ENCODE data around the gene PEAK1.

The PEAK1 gene

DNA sequence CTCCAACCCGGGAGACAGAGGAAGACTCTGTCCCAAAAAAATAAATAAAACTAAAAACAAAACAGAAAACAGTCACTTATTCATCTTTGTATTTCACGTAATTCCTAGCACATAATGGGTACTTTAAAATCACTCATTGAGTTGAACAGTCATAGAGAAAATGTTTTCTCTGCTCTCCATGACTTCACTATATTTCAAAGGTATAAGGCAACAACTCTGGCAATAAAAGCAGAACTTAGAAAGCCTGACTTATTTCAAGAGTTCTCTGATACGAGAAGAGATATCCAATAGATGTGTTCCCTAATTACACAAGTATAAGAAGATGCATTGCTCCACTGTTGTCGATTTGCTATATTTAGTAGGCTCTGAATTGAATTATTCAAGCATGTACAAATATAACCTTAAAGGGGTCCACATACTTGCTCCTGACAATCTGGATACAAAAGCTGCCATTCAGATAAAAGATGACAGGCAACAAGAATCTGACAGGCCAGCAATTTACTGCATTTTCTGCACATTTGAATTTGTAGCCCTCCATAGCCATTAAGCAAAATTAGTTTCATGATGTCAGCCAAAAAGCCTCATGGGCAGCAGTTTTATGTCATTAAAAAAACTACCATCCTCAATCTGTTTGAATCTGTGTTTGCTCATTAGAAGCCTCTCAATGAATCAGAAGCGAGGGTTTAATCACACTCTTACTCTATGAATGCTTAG lies 47.9 kb downstream of the PEAK1 start:
- Histone ChIP-seq H3K27me3 (ENCODE audit: insufficient read depth, low read length) (no peaks in the 10 kb centered on the region), H3K9me3 (ENCODE audit: insufficient read depth, low read depth, low read length) (no peaks in the 10 kb centered on the region), H3K9ac (ENCODE audit: low read depth, low read length) (no peak overlapping the region), H3K36me3 (ENCODE audit: insufficient read depth, low read depth, low read length) (no peaks in the 10 kb centered on the region), H3K27ac (ENCODE audit: low read length) (no peak overlapping the region), H3K4me3 (ENCODE audit: low read length) (no peak overlapping the region), H3K4me1 (ENCODE audit: insufficient read depth, low read length) (0 out of 2 replicates have a peak, but pooled peaks cover 3% of the 10 kb centered on the region)

DNA sequence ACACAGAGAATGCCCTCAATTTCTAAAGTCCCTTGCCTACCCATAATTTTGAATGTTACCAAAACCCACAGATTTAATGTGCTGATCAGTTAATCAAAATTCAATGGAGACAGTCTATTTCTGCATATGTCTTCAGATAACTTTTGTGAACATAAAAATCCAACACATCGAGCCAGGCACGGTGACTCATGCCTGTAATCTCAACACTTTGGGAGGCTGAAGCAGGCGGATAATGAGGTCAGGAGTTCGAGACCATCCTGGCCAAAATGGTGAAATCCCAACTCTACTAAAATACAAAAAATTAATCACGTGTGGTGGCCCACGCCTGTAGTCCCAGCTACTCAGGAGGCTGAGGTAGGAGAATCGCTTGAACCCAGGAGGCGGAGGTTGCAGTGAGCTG lies 49.3 kb downstream of the PEAK1 start:
- H3K9me3 ChIP-seq (ENCODE audit: insufficient read depth, low read depth, low read length) = no peaks in the 10 kb centered on the region
- no peak overlapping the region for H3K4me3 ChIP-seq (ENCODE audit: low read length)
- H3K27ac ChIP-seq (ENCODE audit: low read length) = no peak overlapping the region
- H3K27me3 ChIP-seq (ENCODE audit: insufficient read depth, low read length) = no peaks in the 10 kb centered on the region
- H3K4me1 ChIP-seq (ENCODE audit: insufficient read depth, low read length) = 0 out of 2 replicates have a peak, but pooled peaks cover 3% of the 10 kb centered on the region
- H3K9ac ChIP-seq (ENCODE audit: low read depth, low read length) = no peak overlapping the region
- H3K36me3 ChIP-seq (ENCODE audit: insufficient read depth, low read depth, low read length) = no peaks in the 10 kb centered on the region

DNA sequence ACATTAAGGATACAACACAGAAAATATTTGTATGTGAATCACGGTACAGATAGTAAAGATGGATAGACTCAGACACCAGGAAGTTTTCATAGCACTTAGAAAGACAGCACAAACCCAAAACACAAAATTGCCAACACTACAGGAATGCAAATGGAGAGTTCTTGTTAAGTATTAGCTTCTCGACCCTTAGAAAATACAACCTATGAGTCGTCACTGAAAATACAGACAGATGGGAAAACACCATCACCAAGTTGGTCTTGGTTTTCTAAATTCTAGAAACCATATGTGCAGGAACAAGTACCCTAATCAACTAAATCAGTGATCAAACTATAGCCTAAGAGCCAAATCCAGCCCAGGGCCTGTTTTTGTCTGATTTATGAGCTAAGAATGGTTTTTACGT lies 50.7 kb downstream of the PEAK1 start:
- no peak overlapping the region for H3K9ac ChIP-seq (ENCODE audit: low read depth, low read length)
- H3K27me3 ChIP-seq (ENCODE audit: insufficient read depth, low read length) = no peaks in the 10 kb centered on the region
- H3K36me3 ChIP-seq (ENCODE audit: insufficient read depth, low read depth, low read length) = no peaks in the 10 kb centered on the region
- H3K27ac ChIP-seq (ENCODE audit: low read length) = no peak overlapping the region
- H3K4me3 ChIP-seq (ENCODE audit: low read length) = no peak overlapping the region
- no peaks in the 10 kb centered on the region for H3K9me3 ChIP-seq (ENCODE audit: insufficient read depth, low read depth, low read length)
- 0 out of 2 replicates have a peak, but pooled peaks cover 3% of the 10 kb centered on the region for H3K4me1 ChIP-seq (ENCODE audit: insufficient read depth, low read length)

DNA sequence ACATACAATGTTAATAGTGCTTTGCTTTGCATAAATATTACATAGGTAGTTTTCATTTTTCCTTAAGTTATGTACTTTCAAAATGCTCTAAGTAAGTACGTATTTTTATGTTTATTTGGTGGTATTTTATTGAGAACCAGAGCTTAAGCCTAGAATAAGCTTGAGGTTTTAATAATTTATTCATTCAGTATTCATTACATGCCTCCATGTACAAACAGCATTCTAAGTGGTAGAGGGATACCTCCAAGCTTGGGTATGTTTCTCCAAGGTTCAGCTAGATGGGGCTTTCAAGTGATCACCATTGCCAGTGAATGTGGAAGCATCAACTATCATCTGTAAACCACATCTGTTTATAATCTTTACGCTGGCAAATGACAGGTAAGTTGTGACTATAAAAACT lies 52.3 kb downstream of the PEAK1 start:
- Histone ChIP-seq H3K4me3 (ENCODE audit: low read length) (no peak overlapping the region), H3K27ac (ENCODE audit: low read length) (no peak overlapping the region), H3K9ac (ENCODE audit: low read depth, low read length) (no peak overlapping the region), H3K9me3 (ENCODE audit: insufficient read depth, low read depth, low read length) (no peaks in the 10 kb centered on the region), H3K27me3 (ENCODE audit: insufficient read depth, low read length) (no peaks in the 10 kb centered on the region), H3K4me1 (ENCODE audit: insufficient read depth, low read length) (no peaks in the 10 kb centered on the region), H3K36me3 (ENCODE audit: insufficient read depth, low read depth, low read length) (no peaks in the 10 kb centered on the region)

DNA sequence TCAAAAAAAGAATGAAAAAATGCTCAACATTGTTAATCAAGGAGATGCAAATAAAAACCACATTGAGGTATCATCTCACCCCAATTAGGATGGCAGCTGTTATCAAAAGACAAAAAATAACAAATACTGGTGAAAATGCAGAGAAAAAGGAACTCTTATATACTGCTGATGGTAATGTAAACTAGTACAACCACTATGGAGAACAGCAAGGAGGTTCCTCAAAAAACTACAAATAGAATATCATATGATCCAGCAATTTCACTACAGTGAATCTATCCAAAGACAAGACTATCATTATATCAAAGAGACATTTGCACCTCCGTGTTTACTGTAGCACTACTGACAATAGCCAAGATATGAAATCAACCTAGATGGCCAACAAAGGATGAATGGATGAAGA lies 58.4 kb downstream of the PEAK1 start:
- Histone ChIP-seq H3K9ac (ENCODE audit: low read depth, low read length) (no peak overlapping the region), H3K27ac (ENCODE audit: low read length) (no peak overlapping the region), H3K4me3 (ENCODE audit: low read length) (no peak overlapping the region), H3K9me3 (ENCODE audit: insufficient read depth, low read depth, low read length) (no peaks in the 10 kb centered on the region), H3K27me3 (ENCODE audit: insufficient read depth, low read length) (no peaks in the 10 kb centered on the region), H3K4me1 (ENCODE audit: insufficient read depth, low read length) (no peaks in the 10 kb centered on the region), H3K36me3 (ENCODE audit: insufficient read depth, low read depth, low read length) (no peaks in the 10 kb centered on the region)

DNA sequence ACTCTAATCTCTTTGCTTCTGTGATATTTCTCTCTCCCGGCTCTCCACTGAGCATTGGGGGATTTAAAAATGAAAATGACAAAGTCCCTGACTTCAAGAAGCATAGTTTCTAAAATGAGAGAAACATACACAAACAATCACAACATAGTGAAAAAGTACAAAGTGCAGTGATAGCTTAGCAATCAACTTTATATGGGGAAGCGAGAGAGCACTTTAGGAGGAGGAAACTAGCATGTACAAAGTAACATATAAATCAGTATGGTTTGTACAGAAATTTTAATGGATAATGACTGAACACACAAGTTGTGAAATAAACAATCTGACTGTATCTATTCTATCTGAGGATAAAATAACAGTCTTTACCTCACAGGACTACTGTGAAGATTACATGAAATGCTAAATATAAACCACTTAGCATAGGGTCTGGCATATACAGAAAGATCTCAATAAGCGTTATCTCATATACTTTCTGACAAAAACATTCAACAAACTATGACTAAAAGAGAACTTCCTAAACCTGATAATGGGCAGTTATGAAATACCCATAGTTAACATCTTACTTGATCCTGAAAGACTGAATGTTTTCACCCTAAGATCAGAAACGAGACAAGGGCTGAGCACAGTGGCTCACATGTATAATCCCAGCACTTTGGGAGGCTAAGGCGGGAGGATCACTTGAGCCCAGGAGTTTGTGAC lies 61.2 kb downstream of the PEAK1 start:
- Histone ChIP-seq H3K9ac (ENCODE audit: low read depth, low read length) (no peak overlapping the region), H3K4me1 (ENCODE audit: insufficient read depth, low read length) (no peaks in the 10 kb centered on the region), H3K9me3 (ENCODE audit: insufficient read depth, low read depth, low read length) (no peaks in the 10 kb centered on the region), H3K4me3 (ENCODE audit: low read length) (no peak overlapping the region), H3K27ac (ENCODE audit: low read length) (no peak overlapping the region), H3K36me3 (ENCODE audit: insufficient read depth, low read depth, low read length) (no peaks in the 10 kb centered on the region), H3K27me3 (ENCODE audit: insufficient read depth, low read length) (no peaks in the 10 kb centered on the region)

DNA sequence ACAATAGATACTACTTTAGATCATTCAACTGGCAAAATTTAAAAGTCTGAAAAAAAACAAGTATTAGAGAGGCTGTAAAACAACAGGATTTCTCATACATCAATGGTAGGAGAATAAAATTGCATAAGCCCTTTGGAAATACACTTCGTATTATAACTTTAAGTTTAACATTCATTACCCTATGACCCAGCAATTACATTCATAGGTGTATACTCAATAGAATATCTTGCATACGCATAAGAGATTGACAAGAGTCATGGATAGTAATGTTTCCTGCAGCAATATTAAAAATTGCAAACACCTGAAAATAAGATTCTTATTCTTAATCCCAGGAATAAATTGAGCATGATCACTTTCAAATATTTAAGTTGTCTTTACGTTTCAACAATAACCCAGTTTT lies 63.6 kb downstream of the PEAK1 start:
- H3K4me3 ChIP-seq (ENCODE audit: low read length) = no peak overlapping the region
- H3K9me3 ChIP-seq (ENCODE audit: insufficient read depth, low read depth, low read length) = no peaks in the 10 kb centered on the region
- no peak overlapping the region for H3K27ac ChIP-seq (ENCODE audit: low read length)
- H3K4me1 ChIP-seq (ENCODE audit: insufficient read depth, low read length) = 0 out of 2 replicates have a peak, but pooled peaks cover 4% of the 10 kb centered on the region
- H3K27me3 ChIP-seq (ENCODE audit: insufficient read depth, low read length) = no peaks in the 10 kb centered on the region
- no peak overlapping the region for H3K9ac ChIP-seq (ENCODE audit: low read depth, low read length)
- no peaks in the 10 kb centered on the region for H3K36me3 ChIP-seq (ENCODE audit: insufficient read depth, low read depth, low read length)

DNA sequence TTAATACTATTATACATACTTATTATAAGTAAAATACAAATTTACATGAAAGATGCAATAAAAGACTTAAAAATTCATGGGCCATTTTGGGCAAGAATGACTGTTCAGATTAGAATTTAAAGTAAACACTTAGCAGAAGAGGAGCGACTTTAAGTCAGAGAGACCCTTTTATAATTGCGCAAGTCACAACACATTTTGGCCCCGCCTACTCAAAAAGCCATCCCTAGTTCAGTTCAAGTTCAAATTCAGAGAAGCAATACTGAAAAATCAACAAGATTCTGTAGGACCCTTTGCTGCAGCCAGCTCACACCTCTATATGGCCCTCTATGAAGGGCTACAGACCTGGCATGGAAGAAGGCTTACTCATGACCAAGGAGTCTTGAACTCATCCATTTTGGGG lies 64.6 kb downstream of the PEAK1 start:
- H3K27me3 ChIP-seq (ENCODE audit: insufficient read depth, low read length) = no peaks in the 10 kb centered on the region
- H3K27ac ChIP-seq (ENCODE audit: low read length) = no peak overlapping the region

DNA sequence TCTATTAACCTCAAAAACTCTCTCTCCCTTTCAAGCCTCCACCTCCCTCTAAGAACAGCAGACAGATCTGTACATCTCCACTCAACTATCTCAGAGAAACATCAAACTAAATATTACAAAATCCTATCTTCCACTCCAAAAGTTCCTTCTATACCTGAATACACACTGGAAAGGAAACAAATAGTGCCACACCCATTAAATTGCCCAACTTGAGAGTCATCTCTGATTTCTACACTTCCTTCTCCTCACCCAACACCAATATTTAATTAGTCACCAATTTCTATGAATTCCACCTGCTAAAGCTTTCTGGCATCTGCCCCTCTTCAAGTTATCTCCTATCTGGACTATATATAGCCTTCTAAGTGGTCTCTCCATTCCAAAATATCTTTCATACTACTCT lies 65.8 kb downstream of the PEAK1 start:
- no peaks in the 10 kb centered on the region for H3K27me3 ChIP-seq (ENCODE audit: insufficient read depth, low read length)
- no peaks in the 10 kb centered on the region for H3K9me3 ChIP-seq (ENCODE audit: insufficient read depth, low read depth, low read length)
- H3K36me3 ChIP-seq (ENCODE audit: insufficient read depth, low read depth, low read length) = no peaks in the 10 kb centered on the region
- peaks cover 7% of the 10 kb centered on the region; the same call in 1 of the 2 replicates for H3K4me1 ChIP-seq (ENCODE audit: insufficient read depth, low read length)
- H3K4me3 ChIP-seq (ENCODE audit: low read length) = no peak overlapping the region
- H3K27ac ChIP-seq (ENCODE audit: low read length) = no peak overlapping the region
- H3K9ac ChIP-seq (ENCODE audit: low read depth, low read length) = no peak overlapping the region

More for the DNA sequence above, 64.6 kb downstream of the PEAK1 start:
- peaks cover 7% of the 10 kb centered on the region; the same call in 1 of the 2 replicates for H3K4me1 ChIP-seq (ENCODE audit: insufficient read depth, low read length)
- no peaks in the 10 kb centered on the region for H3K9me3 ChIP-seq (ENCODE audit: insufficient read depth, low read depth, low read length)
- no peak overlapping the region for H3K4me3 ChIP-seq (ENCODE audit: low read length)
- no peaks in the 10 kb centered on the region for H3K36me3 ChIP-seq (ENCODE audit: insufficient read depth, low read depth, low read length)
- H3K9ac ChIP-seq (ENCODE audit: low read depth, low read length) = no peak overlapping the region

DNA sequence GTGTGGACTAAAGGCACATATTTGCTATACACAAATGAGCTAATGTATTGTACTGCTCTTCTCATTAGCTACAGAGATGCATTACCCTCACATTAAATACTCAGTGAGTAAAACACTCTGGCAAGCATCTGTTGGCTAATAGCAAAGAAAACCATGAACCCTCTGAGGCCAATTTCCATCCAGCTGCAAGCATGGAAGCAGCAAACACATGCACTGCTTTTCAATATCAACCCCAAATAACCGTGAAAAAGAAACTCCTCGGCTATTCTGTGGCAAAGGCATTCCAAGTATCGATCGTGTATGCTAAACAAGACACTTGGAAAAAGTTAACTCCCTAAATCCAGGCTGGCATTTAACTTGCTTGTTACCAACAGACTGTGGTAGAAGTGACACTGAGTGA lies 67.0 kb downstream of the PEAK1 start:
- Histone ChIP-seq H3K4me1 (ENCODE audit: insufficient read depth, low read length) (peaks cover 7% of the 10 kb centered on the region; the same call in 1 of the 2 replicates), H3K9ac (ENCODE audit: low read depth, low read length) (no peak overlapping the region), H3K27me3 (ENCODE audit: insufficient read depth, low read length) (no peaks in the 10 kb centered on the region), H3K4me3 (ENCODE audit: low read length) (no peak overlapping the region), H3K36me3 (ENCODE audit: insufficient read depth, low read depth, low read length) (no peaks in the 10 kb centered on the region), H3K27ac (ENCODE audit: low read length) (no peak overlapping the region), H3K9me3 (ENCODE audit: insufficient read depth, low read depth, low read length) (no peaks in the 10 kb centered on the region)

DNA sequence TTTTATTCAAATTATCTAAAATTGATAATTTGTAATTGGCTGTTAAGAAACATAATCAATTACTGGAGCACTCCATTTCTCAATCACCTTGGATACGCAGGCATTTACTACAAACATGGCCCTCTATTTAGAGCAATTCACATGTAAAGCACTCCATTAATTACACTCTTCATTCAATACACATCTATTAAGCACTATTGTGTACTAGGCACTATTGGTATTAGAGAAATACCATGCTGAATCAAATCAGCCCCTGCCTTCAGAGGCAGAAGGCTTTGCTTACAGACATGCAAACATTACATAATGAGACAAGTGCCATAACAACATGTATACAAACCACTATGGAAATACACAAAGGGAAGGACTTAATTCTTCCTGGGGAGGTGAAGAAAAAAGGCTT lies 69.1 kb downstream of the PEAK1 start:
- no peak overlapping the region for H3K27ac ChIP-seq (ENCODE audit: low read length)
- no peak overlapping the region for H3K9ac ChIP-seq (ENCODE audit: low read depth, low read length)
- H3K4me3 ChIP-seq (ENCODE audit: low read length) = no peak overlapping the region
- H3K9me3 ChIP-seq (ENCODE audit: insufficient read depth, low read depth, low read length) = no peaks in the 10 kb centered on the region
- no peaks in the 10 kb centered on the region for H3K27me3 ChIP-seq (ENCODE audit: insufficient read depth, low read length)
- H3K36me3 ChIP-seq (ENCODE audit: insufficient read depth, low read depth, low read length) = no peaks in the 10 kb centered on the region
- peaks cover 7% of the 10 kb centered on the region; the same call in 1 of the 2 replicates for H3K4me1 ChIP-seq (ENCODE audit: insufficient read depth, low read length)

DNA sequence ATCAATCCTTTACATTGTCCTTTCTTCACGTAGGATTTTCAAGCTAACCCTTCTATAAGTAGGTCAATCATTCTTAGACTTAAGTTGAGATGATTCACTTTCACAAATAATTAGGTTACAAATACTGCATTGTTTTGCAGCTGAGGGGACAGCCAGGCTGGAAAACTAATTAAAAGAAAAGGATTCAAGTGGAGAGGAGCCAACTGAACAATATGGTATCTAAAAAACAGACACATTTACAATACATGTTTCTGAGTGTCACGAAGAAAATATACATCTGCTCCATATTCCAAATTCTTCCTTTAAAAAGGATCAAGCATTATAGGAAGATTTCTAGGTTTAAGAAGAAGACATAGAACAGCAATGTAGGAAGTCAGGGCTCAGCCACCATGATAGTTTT lies 70.2 kb downstream of the PEAK1 start:
- no peaks in the 10 kb centered on the region for H3K9me3 ChIP-seq (ENCODE audit: insufficient read depth, low read depth, low read length)
- H3K27ac ChIP-seq (ENCODE audit: low read length) = no peak overlapping the region
- H3K36me3 ChIP-seq (ENCODE audit: insufficient read depth, low read depth, low read length) = no peaks in the 10 kb centered on the region; the same call in 1 of the 2 replicates
- H3K9ac ChIP-seq (ENCODE audit: low read depth, low read length) = no peak overlapping the region
- no peaks in the 10 kb centered on the region for H3K27me3 ChIP-seq (ENCODE audit: insufficient read depth, low read length)
- peaks cover 7% of the 10 kb centered on the region; the same call in 1 of the 2 replicates for H3K4me1 ChIP-seq (ENCODE audit: insufficient read depth, low read length)
- no peak overlapping the region for H3K4me3 ChIP-seq (ENCODE audit: low read length)
